Vagina (tissue), 2 donors: ENCODE data around the gene CD79A. TPM values are rescaled to one million over a fixed set of nuclear protein-coding genes. Genes with fewer than 3 reads are reported as not detected.

Source experiments
- DNase-seq, 2 donors: peaks; one replicate each; pipeline ENCODE4 v3.0.0-alpha.2; 2017; ENCODE audit errors: extremely low spot score in 2 of 2
- H3K27ac ChIP-seq: fragments of 200-600 bp; sonication (generic); one replicate; pipeline ENCODE4 v1.5.1; 2019
- H3K27me3 ChIP-seq: fragments of 200-600 bp; sonication (generic); one replicate; pipeline ENCODE4 v1.5.1; 2019
- H3K36me3 ChIP-seq, 2 donors: fragments of 200-600 bp; sonication (generic); one replicate each; pipeline ENCODE4 v1.5.1; 2017 to 2019
- H3K4me1 ChIP-seq: fragments of 200-600 bp; sonication (generic); one replicate; pipeline ENCODE4 v1.5.1; 2019
- H3K4me3 ChIP-seq, 2 donors: fragments of 200-600 bp; sonication (generic); 1 replicate in 1 of 2; 2 replicates in 1 of 2; pipeline ENCODE4 v1.5.1; 2016 to 2019
- H3K9me3 ChIP-seq: fragments of 200-600 bp; sonication (generic); one replicate; pipeline ENCODE4 v1.5.1; 2019
- CTCF ChIP-seq, 3 experiments: fragments of 450-650 bp in 2 of 3; fragments of 200-600 bp in 1 of 3; sonication (generic) in 1 of 3; IDR thresholded peaks; one replicate each; pipeline ENCODE4 v1.5.1; 2017 to 2019; ENCODE audit warnings: antibody characterized with exemption in 3 of 3, mild to moderate bottlenecking in 2 of 3, moderate library complexity in 2 of 3
- POLR2A ChIP-seq, 2 donors: fragments of 450-650 bp; IDR thresholded peaks; one replicate each; pipeline ENCODE4 v1.6.1; 2017; ENCODE audit warnings: antibody characterized with exemption in 2 of 2, mild to moderate bottlenecking in 2 of 2, moderate library complexity in 2 of 2
- POLR2AphosphoS5 ChIP-seq, 2 donors: sonication (generic); formaldehyde crosslinking; IDR thresholded peaks; one replicate each; pipeline ENCODE4 v1.9.0; 2017; ENCODE audit warnings: antibody characterized with exemption in 2 of 2, mild to moderate bottlenecking in 2 of 2, low read depth in 1 of 2; ENCODE audit not compliant: insufficient read depth in 1 of 2
- intact Hi-C: fragments of 100-400 bp; cut with DNase I; formaldehyde crosslinking; loops from one replicate; pipeline ENCODE4 v1.15.1; 2023
- total RNA-seq: library from RNA; depleted of rRNA; stranded (reverse); fragments of >200 nt; gene quantifications from one replicate; pipeline ENCODE4 v1.2.3, GENCODE V29; 2016

Gene CD79A
- total RNA-seq, 1 donor from 2014 or later = not detected

- intact Hi-C loops = no loop called here
- Histone ChIP-seq H3K36me3 (peaks cover 3 to 69% of the 10 kb centered on the region in 2 donors), H3K4me1 (peaks cover 68% of the 10 kb centered on the region), H3K9me3 (no peaks in the 10 kb centered on the region), H3K4me3 (no peak overlapping the region), H3K27me3 (no peaks in the 10 kb centered on the region), H3K27ac (no peak overlapping the region)
- no peak for TF ChIP-seq POLR2AphosphoS5 (IDR thresholded peaks at IDR 0.05; ENCODE audit: insufficient read depth in 1 of 2, low read depth in 1 of 2)
- TF ChIP-seq CTCF (IDR thresholded peaks at IDR 0.05) = no peak
- no peak for TF ChIP-seq POLR2A (IDR thresholded peaks at IDR 0.05)
- DNase-seq = no peak
These were observed 10.8 kb upstream of the CD79A start for GRCh38 chr19:41866284-41866683.

- no peak overlapping the region for H3K4me3 ChIP-seq
- peaks cover 48% of the 10 kb centered on the region for H3K4me1 ChIP-seq
- no peak overlapping the region for H3K27ac ChIP-seq
- H3K27me3 ChIP-seq = no peaks in the 10 kb centered on the region
- TF ChIP-seq CTCF (IDR thresholded peaks at IDR 0.05) = no peak
- no peak for TF ChIP-seq POLR2AphosphoS5 (IDR thresholded peaks at IDR 0.05; ENCODE audit: insufficient read depth in 1 of 2, low read depth in 1 of 2)
- no peak for TF ChIP-seq POLR2A (IDR thresholded peaks at IDR 0.05)
- H3K9me3 ChIP-seq = no peaks in the 10 kb centered on the region
- intact Hi-C loops = no loop called here
- DNase-seq = no peak
- H3K36me3 ChIP-seq = peaks cover 3 to 63% of the 10 kb centered on the region in 2 donors
These were observed 8.7 kb upstream of the CD79A start for GRCh38 chr19:41868120-41868988.

- Histone ChIP-seq H3K4me3 (no peak overlapping the region), H3K27ac (no peak overlapping the region), H3K36me3 (peaks cover 3 to 57% of the 10 kb centered on the region in 2 donors)
These were observed 8.1 kb upstream of the CD79A start for GRCh38 chr19:41868989-41869300.

GRCh38 chr19:41869374-41869955 is 7.6 kb upstream of the CD79A start:
- Histone ChIP-seq H3K9me3 (no peaks in the 10 kb centered on the region), H3K27me3 (no peaks in the 10 kb centered on the region), H3K27ac (no peak overlapping the region), H3K36me3 (peaks cover 3 to 52% of the 10 kb centered on the region in 2 donors), H3K4me3 (no peak overlapping the region), H3K4me1 (peaks cover 38% of the 10 kb centered on the region)
- intact Hi-C loops = no loop called here
- TF ChIP-seq CTCF (IDR thresholded peaks at IDR 0.05) (no peak), POLR2A (IDR thresholded peaks at IDR 0.05) (no peak), POLR2AphosphoS5 (IDR thresholded peaks at IDR 0.05; ENCODE audit: insufficient read depth in 1 of 2, low read depth in 1 of 2) (no peak)
- DNase-seq = no peak

More at GRCh38 chr19:41868989-41869300, 8.1 kb upstream of the CD79A start:
- Histone ChIP-seq H3K27me3 (no peaks in the 10 kb centered on the region), H3K9me3 (no peaks in the 10 kb centered on the region), H3K4me1 (peaks cover 43% of the 10 kb centered on the region)
- DNase-seq = no peak
- TF ChIP-seq POLR2AphosphoS5 (IDR thresholded peaks at IDR 0.05; ENCODE audit: insufficient read depth in 1 of 2, low read depth in 1 of 2) (no peak), POLR2A (IDR thresholded peaks at IDR 0.05) (no peak), CTCF (IDR thresholded peaks at IDR 0.05) (no peak)
- intact Hi-C loops = no loop called here

GRCh38 chr19:41870401-41870873 is 6.6 kb upstream of the CD79A start:
- Histone ChIP-seq H3K4me3 (no peak overlapping the region), H3K9me3 (no peaks in the 10 kb centered on the region), H3K27me3 (no peaks in the 10 kb centered on the region), H3K4me1 (peaks cover 32% of the 10 kb centered on the region), H3K36me3 (peaks cover 3 to 43% of the 10 kb centered on the region in 2 donors), H3K27ac (no peak overlapping the region)
- TF ChIP-seq POLR2AphosphoS5 (IDR thresholded peaks at IDR 0.05; ENCODE audit: insufficient read depth in 1 of 2, low read depth in 1 of 2) = no peak
- TF ChIP-seq CTCF (IDR thresholded peaks at IDR 0.05) = no peak
- no peak for TF ChIP-seq POLR2A (IDR thresholded peaks at IDR 0.05)
- intact Hi-C loops = loop anchor here (5.0 kb wide), 1 partner anchor 1068 kb away; no protein-coding TSS in a partner anchor
- DNase-seq = no peak
